Measurements from ENCODE around the gene NOP14.
A peak's percentile ranks its signal among the peaks of the same experiment; 100 is the strongest.
"Not testable (repeated sequence)": the region's sequence is repeated elsewhere in the genome, so short reads cannot be mapped to it uniquely, and the experiment has no call there.

NOP14 gene

GRCh38 chr4:2930135-2930757 is 33.0 kb downstream of the NOP14 start:
- DNase-seq, result peak; percentile 32

- DNase-seq, result no peak
Observed at GRCh38 chr4:2929469-2929868, 33.7 kb downstream of the NOP14 start.

DNA sequence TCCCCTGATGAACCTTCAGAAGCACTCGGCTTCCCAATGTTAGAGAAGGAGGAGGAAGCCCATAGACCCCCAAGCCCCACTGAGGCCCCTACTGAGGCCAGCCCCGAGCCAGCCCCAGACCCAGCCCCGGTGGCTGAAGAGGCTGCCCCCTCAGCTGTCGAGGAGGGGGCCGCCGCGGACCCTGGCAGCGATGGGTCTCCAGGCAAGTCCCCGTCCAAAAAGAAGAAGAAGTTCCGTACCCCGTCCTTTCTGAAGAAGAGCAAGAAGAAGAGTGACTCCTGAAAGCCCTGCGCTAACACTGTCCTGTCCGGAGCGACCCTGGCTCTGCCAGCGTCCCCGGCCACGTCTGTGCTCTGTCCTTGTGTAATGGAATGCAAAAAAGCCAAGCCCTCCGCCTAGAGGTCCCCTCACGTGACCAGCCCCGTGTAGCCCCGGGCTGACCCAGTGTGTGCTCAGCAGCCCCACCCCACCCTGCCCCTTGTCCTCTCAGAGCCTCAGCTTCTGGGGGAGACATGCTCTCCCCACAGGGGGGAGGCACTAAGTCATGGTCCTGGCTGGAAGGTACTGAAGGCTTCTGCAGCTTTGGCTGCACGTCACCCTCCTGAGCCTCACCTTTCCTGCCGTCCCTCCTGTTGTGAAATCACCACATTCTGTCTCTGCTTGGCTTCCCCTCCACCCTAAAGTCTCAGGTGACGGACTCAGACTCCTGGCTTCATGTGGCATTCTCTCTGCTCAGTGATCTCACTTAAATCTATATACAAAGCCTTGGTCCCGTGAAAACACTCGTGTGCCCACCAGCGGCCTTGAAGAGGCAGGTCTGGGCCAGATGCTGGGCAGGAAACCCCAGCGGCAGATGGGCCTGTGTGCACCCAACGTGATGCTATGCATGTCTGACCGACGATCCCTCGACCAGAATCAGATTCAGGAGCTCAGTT is 34.7 kb downstream of the NOP14 start:
- DNase-seq, result peak; percentile 32

DNA sequence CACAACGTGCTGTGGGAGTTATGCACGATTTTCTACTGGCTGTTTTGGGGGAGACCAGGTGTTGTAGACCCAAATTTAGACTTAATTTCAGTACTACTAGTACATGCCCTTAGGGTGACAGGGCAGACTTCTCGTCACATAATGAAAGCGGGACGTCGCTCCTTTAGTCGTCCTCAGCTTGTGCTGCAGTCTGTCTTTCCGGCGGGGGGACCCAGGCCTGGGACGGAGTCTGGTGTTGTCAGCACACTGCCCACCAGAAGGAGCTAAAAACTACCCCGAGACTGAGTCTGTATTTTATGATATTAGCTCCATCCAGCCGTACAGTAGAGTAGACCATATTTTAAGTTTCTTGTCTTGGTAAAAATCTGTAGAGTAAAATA is 35.5 kb downstream of the NOP14 start:
- no peak for DNase-seq

DNA sequence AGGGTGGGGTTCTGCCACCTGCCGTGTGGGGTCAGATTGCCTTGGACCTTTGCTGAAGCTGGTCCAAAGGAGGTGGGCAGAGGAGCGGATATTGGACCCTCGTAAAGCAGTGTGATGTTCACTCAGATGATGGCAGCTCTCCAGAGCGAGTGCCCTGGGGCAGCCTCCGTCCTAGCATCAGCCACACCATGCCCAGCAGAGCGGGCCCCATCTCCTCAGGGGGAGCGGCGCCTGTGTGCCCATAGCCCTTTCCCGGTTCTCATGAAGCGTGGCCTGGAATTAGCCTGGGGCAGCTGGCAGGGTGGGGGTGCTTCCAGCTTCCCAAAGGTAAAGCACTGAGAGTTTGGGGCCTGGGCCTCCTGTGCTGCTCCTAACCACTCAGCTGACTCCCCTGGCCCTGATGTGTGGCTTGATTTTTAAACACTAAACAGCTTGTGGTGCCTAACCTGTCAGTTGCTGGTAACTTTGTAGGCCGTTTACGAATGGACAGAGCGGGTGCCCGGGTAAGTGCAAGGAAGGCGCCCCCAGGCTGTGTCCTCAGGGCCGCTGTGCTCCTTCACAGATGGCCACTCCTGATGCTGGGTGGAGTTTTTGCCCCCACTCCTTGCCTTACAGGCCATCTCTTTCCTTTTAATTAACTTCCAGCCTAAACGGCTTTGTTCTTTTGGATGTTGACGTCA is 36.0 kb downstream of the NOP14 start:
- DNase-seq, result peak; percentile 46

GRCh38 chr4:2925931-2926860 is 37.0 kb downstream of the NOP14 start:
- peak; percentile 44 for DNase-seq

DNA sequence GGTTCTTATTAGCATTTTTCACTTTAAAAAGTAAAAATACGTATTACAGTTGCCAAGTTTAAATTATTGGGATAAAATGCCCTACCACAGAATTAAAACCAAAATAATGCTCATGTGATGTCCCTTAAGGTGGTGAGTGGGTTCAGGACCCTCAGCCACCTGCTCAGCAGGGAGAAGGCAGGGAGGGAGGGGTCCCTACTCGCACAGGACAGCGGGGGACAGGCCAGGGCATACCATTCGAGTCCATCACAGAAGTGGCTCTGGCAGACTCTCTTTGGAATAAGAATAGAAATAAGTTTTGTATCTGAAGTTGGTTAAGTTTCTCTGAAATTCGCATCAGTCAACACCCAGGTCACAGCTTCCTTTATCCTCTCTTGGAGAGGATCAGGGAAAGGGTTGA is 37.7 kb downstream of the NOP14 start:
- DNase-seq, result no peak

DNA sequence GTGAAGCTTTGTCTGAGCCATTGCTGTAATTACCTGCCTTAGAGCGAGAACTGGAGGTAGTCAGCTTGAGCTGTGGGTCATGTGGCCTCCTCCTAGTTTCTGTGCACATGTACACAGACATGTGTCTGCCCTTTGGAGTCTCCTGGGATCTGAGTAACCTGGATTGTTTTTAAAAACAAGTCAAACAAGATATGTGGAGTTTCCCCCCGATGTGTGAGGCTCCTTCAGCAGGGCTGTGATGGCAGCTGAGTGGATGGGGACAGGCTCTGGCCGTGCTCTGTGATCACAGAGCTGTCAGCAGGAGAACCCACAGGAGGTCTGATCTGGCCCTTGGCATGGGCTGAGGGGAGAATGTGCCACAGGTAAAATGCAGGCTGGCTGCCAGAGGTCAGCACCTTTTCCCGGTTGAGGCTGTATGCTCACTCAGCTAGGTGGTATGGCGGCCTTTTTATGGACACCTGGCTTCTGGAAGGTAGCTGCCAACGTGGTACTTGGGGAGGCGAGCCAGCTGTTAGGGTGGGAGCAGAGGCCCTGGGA is 38.4 kb downstream of the NOP14 start:
- no peak for DNase-seq

DNA sequence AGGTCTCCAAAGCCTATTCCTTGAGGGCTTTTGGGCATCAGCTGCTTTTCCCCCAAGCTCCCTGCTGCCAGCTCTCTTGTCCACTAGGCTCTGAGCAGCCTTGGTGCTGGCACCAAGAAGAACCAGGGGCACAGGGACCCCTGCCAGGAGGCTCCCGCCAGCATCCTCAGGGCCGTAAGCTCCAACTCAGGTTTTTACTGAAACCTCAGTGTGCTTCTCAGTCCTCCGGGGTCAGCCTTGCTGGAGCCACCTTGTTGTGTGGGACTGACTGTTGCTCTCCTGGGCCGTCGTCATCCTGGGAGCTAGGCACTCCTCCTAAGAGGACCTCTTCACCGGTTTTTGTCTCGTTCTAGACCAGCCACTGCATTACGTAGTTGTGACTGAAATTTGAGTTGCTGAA is 38.9 kb downstream of the NOP14 start:
- no peak for DNase-seq

DNA sequence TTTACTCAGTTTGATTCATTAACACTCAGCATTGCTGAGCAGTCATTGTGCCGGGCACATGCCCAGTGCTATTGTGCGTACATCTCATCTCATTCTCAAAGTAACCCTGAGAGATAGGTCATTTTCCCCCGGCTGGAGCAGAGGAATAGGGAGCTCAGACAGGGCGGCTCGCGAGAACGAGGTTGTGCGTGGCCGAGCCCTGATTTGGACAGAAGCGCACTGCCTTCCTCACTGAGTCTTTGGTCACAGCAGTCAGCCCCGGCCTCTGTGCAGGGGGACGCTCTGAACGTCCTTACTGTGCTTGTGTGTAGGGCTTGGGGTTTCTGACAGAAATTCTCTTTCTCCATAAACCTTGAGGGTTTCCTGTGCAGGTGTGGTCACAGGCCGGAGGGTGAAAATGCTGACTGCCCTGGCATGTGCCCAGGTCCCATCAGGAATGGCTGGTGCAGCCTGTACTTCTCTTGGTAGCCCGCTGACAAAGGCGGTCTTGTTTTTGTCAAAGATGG is 39.5 kb downstream of the NOP14 start:
- no peak for DNase-seq

DNA sequence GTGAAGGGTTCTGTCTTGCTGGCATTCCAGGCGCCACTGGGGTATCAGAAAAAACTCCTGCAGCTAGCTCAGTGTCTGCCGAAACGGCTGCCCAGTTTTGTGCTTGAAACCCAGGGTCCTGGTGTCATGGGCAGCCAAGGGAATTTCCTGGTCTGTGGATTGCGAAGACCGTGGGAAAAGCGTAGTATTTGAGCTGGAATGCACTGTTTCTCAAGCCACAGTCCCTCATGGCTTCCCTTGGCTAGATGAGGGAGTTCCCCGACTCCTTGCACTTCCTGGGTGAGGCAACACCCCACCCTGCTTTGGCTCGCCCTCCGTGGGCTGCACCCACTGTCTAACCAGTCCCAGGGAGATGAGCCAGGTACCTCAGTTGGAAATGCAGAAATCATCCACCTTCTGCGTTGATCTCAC is 40.1 kb downstream of the NOP14 start:
- DNase-seq, result no peak

DNA sequence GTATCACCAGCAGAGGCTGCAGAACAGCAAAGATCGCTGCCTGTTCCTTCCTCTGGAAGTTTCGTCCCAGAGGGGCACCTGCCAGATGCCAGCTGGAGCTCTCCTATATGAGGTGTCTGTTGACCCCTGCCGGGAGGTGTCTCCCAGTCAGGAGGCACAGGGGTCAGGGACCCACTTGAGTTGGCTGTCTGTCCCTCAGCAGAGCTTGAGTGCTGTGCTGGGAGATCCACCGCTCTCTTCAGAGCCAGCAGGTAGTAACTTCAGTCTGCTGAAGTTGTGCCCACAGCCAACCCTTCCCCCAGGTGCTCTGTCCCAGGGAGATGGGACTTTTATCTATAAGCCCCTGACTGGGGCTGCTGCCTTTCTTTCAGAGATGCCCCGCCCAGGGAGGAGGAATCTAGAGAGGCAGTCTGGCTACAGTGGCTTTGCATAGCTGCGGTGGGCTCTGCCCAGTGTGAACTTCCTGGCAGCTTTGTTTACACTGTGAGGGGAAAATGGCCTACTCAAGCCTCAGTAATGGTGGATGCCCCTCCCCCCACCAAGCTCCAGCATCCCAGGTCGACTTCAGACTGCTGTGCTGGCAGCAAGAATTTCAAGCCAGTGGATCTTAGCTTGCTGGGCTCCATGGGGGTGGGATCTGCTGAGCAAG is 40.6 kb downstream of the NOP14 start:
- peak; percentile 89 for DNase-seq

DNA sequence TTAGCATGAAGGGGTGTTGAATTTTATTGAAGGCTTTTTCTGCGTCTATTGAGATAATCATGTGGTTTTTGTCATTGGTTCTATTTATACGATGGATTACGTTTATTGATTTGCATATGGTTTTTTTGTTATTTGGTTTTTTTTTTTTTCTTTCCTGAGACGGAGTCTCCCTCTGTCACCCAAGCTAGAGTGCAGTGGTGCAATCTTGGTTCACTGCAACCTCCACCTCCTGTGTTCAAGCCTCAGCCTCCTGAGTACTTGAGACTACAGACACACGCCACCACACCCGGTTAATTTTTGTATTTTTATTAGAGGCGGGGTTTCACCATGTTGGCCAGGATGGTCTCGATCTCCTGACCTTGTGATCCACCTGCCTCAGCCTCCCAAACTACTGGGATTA is 44.5 kb downstream of the NOP14 start:
- not testable (repeated sequence) for DNase-seq

DNA sequence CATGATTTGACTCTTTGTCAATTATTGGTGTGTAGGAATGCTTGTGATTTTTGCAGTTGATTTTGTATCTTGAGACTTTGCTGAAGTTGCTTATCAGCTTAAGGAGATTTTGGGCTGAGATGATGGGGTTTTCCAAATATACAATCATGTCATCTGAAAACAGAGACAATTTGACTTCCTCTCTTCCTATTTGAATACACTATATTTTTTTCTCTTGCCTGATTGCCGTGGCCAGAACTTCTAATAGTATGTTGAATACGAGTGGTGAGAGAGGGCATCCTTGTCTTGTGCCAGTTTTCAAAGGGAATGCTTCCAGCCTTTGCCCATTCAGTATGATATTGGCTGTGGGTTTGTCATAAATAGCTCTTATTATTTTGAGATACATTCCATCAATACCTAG is 44.9 kb downstream of the NOP14 start:
- not testable (repeated sequence) for DNase-seq

GRCh38 chr4:2916696-2917095 is 46.5 kb downstream of the NOP14 start:
- not testable (repeated sequence) for DNase-seq

DNA sequence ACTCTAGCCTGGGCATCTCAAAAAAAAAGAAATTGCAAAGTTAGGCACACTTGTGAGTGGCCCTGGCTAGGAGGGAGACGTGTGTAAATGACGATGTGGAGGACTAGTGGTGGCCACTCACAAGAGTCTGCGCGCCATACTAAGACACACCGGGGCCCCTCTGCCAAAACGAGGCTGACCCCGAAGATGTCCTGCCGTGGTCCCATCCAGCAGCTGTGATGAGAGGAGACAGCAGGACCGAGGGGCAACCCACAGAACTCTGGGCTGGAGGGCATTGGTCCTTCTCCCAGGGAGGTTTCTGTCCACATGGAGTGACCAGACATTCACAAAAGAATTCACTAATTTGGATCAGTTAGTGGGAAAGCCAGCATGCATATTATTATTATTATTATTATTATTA is 47.4 kb downstream of the NOP14 start:
- no peak for DNase-seq

GRCh38 chr4:2914256-2915126 is 48.7 kb downstream of the NOP14 start:
- no peak for DNase-seq

DNA sequence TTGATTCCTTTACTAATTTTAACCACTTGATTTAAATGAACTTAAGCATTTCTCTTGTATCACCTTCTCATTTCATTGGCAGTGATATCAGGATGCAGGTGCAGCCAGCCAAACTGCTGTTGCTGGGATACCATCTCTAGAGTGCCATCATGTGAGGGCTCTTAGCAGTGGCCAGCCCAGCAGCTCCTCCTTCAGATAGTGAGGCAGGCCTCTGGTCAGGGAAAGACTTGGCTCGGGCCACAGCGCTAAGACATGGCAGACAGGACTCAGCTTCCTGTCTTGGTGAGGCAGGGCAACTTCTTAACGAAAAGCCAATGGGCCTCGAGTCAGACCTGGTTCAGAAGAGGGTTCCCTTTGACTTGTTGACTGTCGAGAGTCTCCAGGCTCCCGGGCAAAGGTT is 50.0 kb downstream of the NOP14 start:
- DNase-seq, result no peak

GRCh38 chr4:2911868-2912267 is 51.3 kb downstream of the NOP14 start:
- DNase-seq, result no peak

DNA sequence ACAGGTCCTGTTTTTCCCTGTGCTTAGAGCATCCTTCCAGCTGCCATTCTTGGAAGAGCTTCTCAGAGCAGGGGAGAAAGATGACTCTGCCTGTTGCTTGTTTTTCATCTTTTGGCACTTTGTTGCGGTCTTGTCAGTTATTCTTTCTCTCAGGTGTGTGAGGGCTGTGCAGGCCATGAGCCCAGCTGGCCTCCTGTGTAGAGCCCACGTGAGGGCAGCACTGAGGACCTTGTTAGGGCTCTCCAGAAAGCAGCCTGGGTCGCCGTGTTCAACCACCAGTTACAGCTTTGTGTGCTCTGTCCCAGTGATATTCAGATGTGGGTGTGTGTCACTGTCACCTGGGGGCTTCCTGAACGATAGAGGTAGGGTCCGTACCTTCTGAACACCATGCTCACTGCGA is 52.8 kb downstream of the NOP14 start:
- no peak for DNase-seq

DNA sequence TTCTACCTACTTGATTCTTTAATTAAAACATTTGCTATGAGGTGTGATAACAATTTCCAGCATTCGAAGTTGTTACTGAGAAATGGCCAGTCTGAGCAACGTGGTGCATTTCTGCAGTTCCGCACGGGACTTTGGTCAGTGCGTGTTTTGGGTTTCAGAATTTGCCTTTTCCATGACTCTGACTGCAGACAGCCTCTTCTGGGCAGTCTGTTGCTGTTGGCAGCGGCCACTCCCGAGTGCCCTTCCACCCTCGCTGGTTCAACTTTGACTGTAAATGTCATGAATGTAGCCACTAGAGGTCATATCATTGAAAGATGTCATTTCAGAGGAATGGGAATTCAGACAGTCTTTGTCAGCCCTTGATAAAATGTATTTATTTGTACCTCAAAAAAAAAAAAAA is 53.6 kb downstream of the NOP14 start:
- no peak for DNase-seq
